ENCODE measurements around the gene CCL15.
"Not testable (repeated sequence)": the region's sequence is repeated elsewhere in the genome, so short reads cannot be mapped to it uniquely, and the experiment has no call there.

CCL15 gene

DNA sequence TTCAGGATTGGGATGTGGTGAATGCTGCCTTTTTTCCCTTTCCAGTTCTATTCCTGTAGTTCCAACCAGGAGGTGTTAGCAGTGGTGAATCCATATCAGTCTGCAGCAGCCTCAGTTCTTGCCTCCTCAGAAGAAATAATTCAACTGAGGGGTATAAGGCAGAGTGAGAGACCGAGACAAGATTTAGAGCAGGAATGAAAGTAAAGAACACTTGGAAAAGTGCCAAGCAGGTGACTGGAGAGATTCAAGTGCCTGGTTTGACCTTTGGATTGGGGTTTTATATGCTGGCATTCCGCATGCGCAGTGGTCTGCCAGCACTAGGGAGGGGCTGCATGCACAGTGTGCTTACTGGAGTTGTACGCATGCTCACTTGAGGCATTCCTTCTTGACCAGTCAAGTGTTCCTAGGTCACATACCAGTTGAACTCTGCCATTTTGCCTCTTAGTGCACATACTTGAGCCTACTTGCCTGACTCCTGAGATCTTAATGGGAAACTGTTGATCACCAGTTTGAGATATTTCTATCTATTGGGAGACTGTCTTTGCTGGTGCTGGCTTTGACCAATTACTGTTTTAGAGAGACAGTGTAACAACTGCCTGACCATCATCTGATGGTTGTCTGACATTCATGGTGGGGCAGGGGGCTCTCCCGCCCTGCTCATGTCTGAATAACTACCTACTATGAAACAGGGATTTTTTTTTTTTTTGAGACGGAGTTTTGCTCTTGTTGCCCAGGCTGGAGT, 680 bp upstream of the CCL15 start:
- DNase-seq (ENCODE audit: low read depth, low spot score) = no peak
- Histone ChIP-seq H3K27ac (no peak overlapping the region), H3K9me3 (ENCODE audit: low read depth, low read length) (no peaks in the 10 kb centered on the region), H3K4me3 (no peak overlapping the region), H3K36me3 (ENCODE audit: insufficient read depth, low read length) (no peaks in the 10 kb centered on the region), H3K9ac (ENCODE audit: insufficient read length) (no peak overlapping the region)
- TF ChIP-seq FOXP2 (optimal IDR thresholded peaks at IDR 0.05; ENCODE audit: control extremely low read depth, extremely low read length, insufficient read depth) (no peak), POLR2AphosphoS5 (IDR thresholded peaks at IDR 0.05; ENCODE audit: borderline replicate concordance, low read depth, low read length) (no peak)

GRCh38 chr17:36000732-36001109, 632 bp downstream of the CCL15 start:
- no peak for DNase-seq (ENCODE audit: low read depth, low spot score)
- TF ChIP-seq POLR2AphosphoS5 (IDR thresholded peaks at IDR 0.05; ENCODE audit: borderline replicate concordance, low read depth, low read length) = no peak
- TF ChIP-seq EZH2 (IDR thresholded peaks at IDR 0.05) = no peak
- no peak for TF ChIP-seq FOXP2 (optimal IDR thresholded peaks at IDR 0.05; ENCODE audit: control extremely low read depth, extremely low read length, insufficient read depth)
- H3K27ac ChIP-seq = no peak overlapping the region
- no peak overlapping the region for H3K4me3 ChIP-seq
- H3K9me3 ChIP-seq (ENCODE audit: low read depth, low read length) = no peaks in the 10 kb centered on the region
- H3K36me3 ChIP-seq (ENCODE audit: insufficient read depth, low read length) = no peaks in the 10 kb centered on the region
- H3K9ac ChIP-seq (ENCODE audit: insufficient read length) = no peak overlapping the region

GRCh38 chr17:35998756-35999155, 2.6 kb downstream of the CCL15 start:
- Histone ChIP-seq H3K4me3 (no peak overlapping the region), H3K27ac (no peak overlapping the region), H3K9me3 (ENCODE audit: low read depth, low read length) (no peaks in the 10 kb centered on the region), H3K36me3 (ENCODE audit: insufficient read depth, low read length) (no peaks in the 10 kb centered on the region), H3K9ac (ENCODE audit: insufficient read length) (no peak overlapping the region)
- no peak for DNase-seq (ENCODE audit: low read depth, low spot score)
- no peak for TF ChIP-seq EZH2 (IDR thresholded peaks at IDR 0.05)
- TF ChIP-seq POLR2AphosphoS5 (IDR thresholded peaks at IDR 0.05; ENCODE audit: borderline replicate concordance, low read depth, low read length) = no peak
- no peak for TF ChIP-seq FOXP2 (optimal IDR thresholded peaks at IDR 0.05; ENCODE audit: control extremely low read depth, extremely low read length, insufficient read depth)

GRCh38 chr17:35998018-35998545, 3.3 kb downstream of the CCL15 start:
- no peaks in the 10 kb centered on the region for H3K9me3 ChIP-seq (ENCODE audit: low read depth, low read length)
- H3K36me3 ChIP-seq (ENCODE audit: insufficient read depth, low read length) = no peaks in the 10 kb centered on the region
- no peak overlapping the region for H3K4me3 ChIP-seq
- no peak overlapping the region for H3K9ac ChIP-seq (ENCODE audit: insufficient read length)
- TF ChIP-seq POLR2AphosphoS5 (IDR thresholded peaks at IDR 0.05; ENCODE audit: borderline replicate concordance, low read depth, low read length) (no peak), FOXP2 (optimal IDR thresholded peaks at IDR 0.05; ENCODE audit: control extremely low read depth, extremely low read length, insufficient read depth) (no peak), EZH2 (IDR thresholded peaks at IDR 0.05) (no peak)
- no peak for DNase-seq (ENCODE audit: low read depth, low spot score)
- H3K27ac ChIP-seq = no peak overlapping the region

GRCh38 chr17:35995346-35995745, 6.0 kb downstream of the CCL15 start:
- not testable (repeated sequence) for H3K9ac ChIP-seq (ENCODE audit: insufficient read length); H3K27ac ChIP-seq; H3K4me3 ChIP-seq; H3K9me3 ChIP-seq (ENCODE audit: low read depth, low read length); H3K36me3 ChIP-seq (ENCODE audit: insufficient read depth, low read length); DNase-seq (ENCODE audit: low read depth, low spot score)

DNA sequence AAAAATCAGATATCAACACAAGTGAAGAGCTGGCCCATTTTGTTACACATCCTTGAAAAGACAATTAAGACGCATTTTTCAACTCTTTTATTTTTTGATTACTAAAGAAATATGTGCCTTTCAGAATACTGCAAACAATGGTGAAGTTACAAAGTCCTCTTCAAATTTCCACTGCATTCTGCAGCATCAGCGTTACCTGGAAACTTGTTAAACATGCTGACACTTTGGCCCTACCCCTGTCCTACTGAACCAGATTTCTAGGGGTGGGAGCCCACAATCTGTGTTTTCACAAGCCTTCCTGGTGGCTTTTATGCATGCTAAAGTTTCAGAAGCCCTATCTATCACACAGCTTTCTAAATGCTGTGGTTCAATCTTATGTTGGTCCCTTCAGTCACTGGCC, 10.3 kb downstream of the CCL15 start:
- no peak overlapping the region for H3K27ac ChIP-seq
- no peak for TF ChIP-seq EZH2 (IDR thresholded peaks at IDR 0.05)
- TF ChIP-seq FOXP2 (optimal IDR thresholded peaks at IDR 0.05; ENCODE audit: control extremely low read depth, extremely low read length, insufficient read depth) = no peak
- TF ChIP-seq POLR2AphosphoS5 (IDR thresholded peaks at IDR 0.05; ENCODE audit: borderline replicate concordance, low read depth, low read length) = no peak
- no peak overlapping the region for H3K4me3 ChIP-seq
- no peaks in the 10 kb centered on the region for H3K9me3 ChIP-seq (ENCODE audit: low read depth, low read length)
- no peak for DNase-seq (ENCODE audit: low read depth, low spot score)
- H3K9ac ChIP-seq (ENCODE audit: insufficient read length) = no peak overlapping the region
- no peaks in the 10 kb centered on the region for H3K36me3 ChIP-seq (ENCODE audit: insufficient read depth, low read length)

DNA sequence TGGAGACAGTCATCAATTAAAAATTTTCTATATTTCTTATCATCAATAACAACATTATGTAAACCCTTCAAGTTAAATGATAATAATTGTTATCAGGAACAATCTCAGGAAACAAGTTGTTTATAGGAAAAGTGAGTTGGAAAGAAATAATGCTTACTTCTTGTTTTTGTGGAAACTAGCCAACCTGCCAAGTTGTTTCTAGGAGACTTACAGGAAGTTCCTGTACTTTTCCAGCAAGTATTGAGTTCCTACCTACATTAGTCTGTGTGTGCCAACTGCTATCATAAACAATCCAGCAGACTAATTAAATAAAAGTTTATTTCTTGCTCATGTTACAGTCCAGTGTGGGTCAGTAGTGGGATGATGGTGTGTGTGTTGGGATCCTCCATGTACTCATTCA, 13.2 kb downstream of the CCL15 start:
- TF ChIP-seq FOXP2 (optimal IDR thresholded peaks at IDR 0.05; ENCODE audit: control extremely low read depth, extremely low read length, insufficient read depth) (no peak), POLR2AphosphoS5 (IDR thresholded peaks at IDR 0.05; ENCODE audit: borderline replicate concordance, low read depth, low read length) (no peak), EZH2 (IDR thresholded peaks at IDR 0.05) (no peak)
- Histone ChIP-seq H3K27ac (no peak overlapping the region), H3K4me3 (no peak overlapping the region), H3K36me3 (ENCODE audit: insufficient read depth, low read length) (no peaks in the 10 kb centered on the region), H3K9me3 (ENCODE audit: low read depth, low read length) (no peaks in the 10 kb centered on the region), H3K9ac (ENCODE audit: insufficient read length) (no peak overlapping the region)
- DNase-seq (ENCODE audit: low read depth, low spot score) = no peak

- no peak within 1 kb of the TSS for H3K9ac ChIP-seq (ENCODE audit: insufficient read length)
- H3K9me3 ChIP-seq (ENCODE audit: low read depth, low read length) = no peaks in the 10 kb centered on the region
- H3K4me3 ChIP-seq = no peak within 1 kb of the TSS
- TF ChIP-seq FOXP2 (optimal IDR thresholded peaks at IDR 0.05; ENCODE audit: control extremely low read depth, extremely low read length, insufficient read depth) (no peak), EZH2 (IDR thresholded peaks at IDR 0.05) (no peak), POLR2AphosphoS5 (IDR thresholded peaks at IDR 0.05; ENCODE audit: borderline replicate concordance, low read depth, low read length) (no peak)
- H3K27ac ChIP-seq = no peak within 1 kb of the TSS
- DNase-seq (ENCODE audit: low read depth, low spot score) = no peak
- no peaks in the 10 kb centered on the region for H3K36me3 ChIP-seq (ENCODE audit: insufficient read depth, low read length)
Observed at GRCh38 chr17:35986643-35987042, 14.7 kb downstream of the CCL15 start, which contains the start of gene CCL14. TSS of gene CCL14 (minus strand) at chr17:35986729. CDS start at chr17:35986649, 80 bp downstream.

DNA sequence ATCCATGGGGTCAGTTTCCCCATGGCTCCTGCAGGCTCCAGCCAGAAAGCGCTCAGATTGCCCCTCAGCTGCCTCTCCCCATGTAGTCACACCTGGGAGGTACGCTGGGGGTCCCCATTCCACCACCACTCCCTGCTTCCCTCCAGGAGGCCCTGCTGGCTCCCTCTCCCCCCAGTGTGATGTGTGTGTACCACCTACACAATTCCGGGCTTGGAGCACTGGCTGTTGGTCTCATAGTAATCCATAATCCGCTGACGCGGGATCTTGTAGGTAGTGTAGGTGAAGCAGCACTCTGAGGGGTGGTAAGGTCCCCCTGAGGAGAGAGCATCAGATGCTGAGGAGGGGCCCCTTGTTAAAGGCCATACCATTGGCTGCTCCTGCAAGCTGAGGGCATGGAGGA, 17.2 kb downstream of the CCL15 start:
- no peaks in the 10 kb centered on the region for H3K9me3 ChIP-seq (ENCODE audit: low read depth, low read length)
- no peak overlapping the region for H3K9ac ChIP-seq (ENCODE audit: insufficient read length)
- no peak overlapping the region for H3K27ac ChIP-seq
- H3K4me3 ChIP-seq = no peak overlapping the region
- TF ChIP-seq EZH2 (IDR thresholded peaks at IDR 0.05) = no peak
- TF ChIP-seq FOXP2 (optimal IDR thresholded peaks at IDR 0.05; ENCODE audit: control extremely low read depth, extremely low read length, insufficient read depth) = no peak
- DNase-seq (ENCODE audit: low read depth, low spot score) = no peak
- no peaks in the 10 kb centered on the region for H3K36me3 ChIP-seq (ENCODE audit: insufficient read depth, low read length)
